HepG2 (cell line): ENCODE results near the gene ATG7. TPM values are rescaled to one million over a fixed set of nuclear protein-coding genes. Genes with fewer than 3 reads are reported as not detected.

Experiments used
- ATAC-seq: fragments of 200-7000 bp; cut with Tn5 transposase; 3 replicates; pipeline ENCODE4 v1.9.1; 2020; ENCODE audit warnings: mild to moderate bottlenecking, moderate library complexity
- BruUV-seq: library from RNA; stranded (reverse); fragments of 400-500 nt; replicated peaks from 2 replicates; lab custom pipeline; 2021; lab: Mats Ljungman, UMichigan
- CTCF ChIA-PET: fragments of 300-600 bp; formaldehyde crosslinking; extraction: SDS; loops from one replicate; lab custom pipeline; 2021; ENCODE audit warnings: low total read pairs, inconsistent platforms, low intra/inter-chr PET ratio; lab: Yijun Ruan, JAX
- POLR2A ChIA-PET: fragments of 350-600 bp; sonication (Branson Sonifier 250); formaldehyde crosslinking; loops from one replicate; lab custom pipeline; 2020; ENCODE audit warnings: antibody characterized with exemption, inconsistent platforms; lab: Yijun Ruan, JAX
- DNase-seq: peaks from one replicate; pipeline ENCODE4 v3.0.0-alpha.2; 2015; ENCODE audit warnings: low spot score
- FAIRE-seq: peaks from 3 replicates; lab custom pipeline; 2011; peaks lifted over from hg19 to GRCh38; lab: Jason Lieb, UNC
- H2AFZ ChIP-seq: one replicate; pipeline ENCODE4 v1.6.1; 2011; ENCODE audit warnings: low read length, inconsistent platforms
- H3K27ac ChIP-seq: fragments of 300-600 bp; 3 replicates; pipeline ENCODE4 v1.8.0; 2011; ENCODE audit warnings: mixed run types, mild to moderate bottlenecking, mixed read lengths, low read length, inconsistent platforms; ENCODE audit not compliant: insufficient read depth; ENCODE audit errors: extremely low read length
- H3K27me3 ChIP-seq, 2 experiments: fragments of 200-600 bp in 1 of 2; 2 replicates in 1 of 2; 3 replicates in 1 of 2; pipeline versions ENCODE4 v1.6.0 to v1.8.0; 2011; ENCODE audit warnings: low read length in 2 of 2, mild to moderate bottlenecking in 2 of 2, moderate library complexity in 2 of 2, inconsistent platforms in 1 of 2; ENCODE audit not compliant: insufficient read depth in 2 of 2, control insufficient read depth in 1 of 2
- H3K36me3 ChIP-seq, 2 experiments: fragments of 200-600 bp in 1 of 2; replicated peaks in 1 of 2; 2 replicates in 1 of 2; 3 replicates in 1 of 2; pipeline versions ENCODE4 v1.5.1 to v1.8.0; 2011; ENCODE audit warnings: low read length in 2 of 2, inconsistent platforms in 1 of 2; ENCODE audit not compliant: insufficient read depth in 2 of 2, control insufficient read depth in 1 of 2
- H3K4me1 ChIP-seq: 2 replicates; pipeline ENCODE4 v1.5.1; 2012; ENCODE audit warnings: low read length, inconsistent platforms; ENCODE audit not compliant: insufficient read depth
- H3K4me2 ChIP-seq: 2 replicates; pipeline ENCODE4 v1.6.0; 2011; ENCODE audit warnings: low read depth, low read length, inconsistent platforms
- H3K4me3 ChIP-seq, 3 experiments: fragments of 200-600 bp in 1 of 3; sonication (generic), shearing (Covaris generic) in 1 of 3; replicated peaks in 1 of 3; 2 replicates each; pipeline ENCODE4 v1.5.1; 2011 to 2016; ENCODE audit warnings: low read length in 3 of 3, inconsistent platforms in 2 of 3, low read depth in 2 of 3, mild to moderate bottlenecking in 2 of 3, control low read depth in 1 of 3, mixed read lengths in 1 of 3; ENCODE audit not compliant: insufficient read depth in 1 of 3
- H3K79me2 ChIP-seq: one replicate; pipeline ENCODE4 v1.6.1; 2011; ENCODE audit warnings: low read length, inconsistent platforms; ENCODE audit not compliant: insufficient read depth
- H3K9ac ChIP-seq: 2 replicates; pipeline ENCODE4 v1.6.0; 2011; ENCODE audit warnings: mild to moderate bottlenecking, low read depth, low read length, inconsistent platforms; ENCODE audit not compliant: insufficient read depth
- H3K9me3 ChIP-seq: 2 replicates; pipeline ENCODE4 v1.5.1; 2012; ENCODE audit warnings: mild to moderate bottlenecking, low read length
- H4K20me1 ChIP-seq: 2 replicates; pipeline ENCODE4 v1.6.0; 2011; ENCODE audit warnings: inconsistent platforms, mild to moderate bottlenecking, low read length, moderate library complexity; ENCODE audit not compliant: insufficient read depth
- GATAD1 ChIP-seq: IDR thresholded peaks from 2 replicates; pipeline ENCODE4 v1.6.1; 2016; ENCODE audit warnings: missing genetic modification reagents, missing compliant biosample characterization
- HOXA5 ChIP-seq: sonication (generic); formaldehyde crosslinking; IDR thresholded peaks from 2 replicates; pipeline ENCODE4 v1.4.0; 2020; ENCODE audit warnings: missing genetic modification reagents
- JDP2 ChIP-seq: sonication (generic); formaldehyde crosslinking; IDR thresholded peaks from 2 replicates; pipeline ENCODE4 v1.8.1; 2022; ENCODE audit warnings: missing genetic modification reagents, borderline replicate concordance
- KLF13 ChIP-seq: sonication (generic); formaldehyde crosslinking; IDR thresholded peaks from 2 replicates; pipeline ENCODE4 v1.4.0; 2020; ENCODE audit warnings: mild to moderate bottlenecking, missing genetic modification reagents
- MBD4 ChIP-seq: IDR thresholded peaks from 2 replicates; pipeline ENCODE4 v1.6.1; 2012; ENCODE audit warnings: low read length, inconsistent platforms, borderline replicate concordance
- RBFOX2 ChIP-seq: fragments of 200-400 bp; formaldehyde crosslinking; IDR thresholded peaks from 2 replicates; pipeline ENCODE4 v1.6.1; 2017; ENCODE audit warnings: low read depth, mild to moderate bottlenecking, low read length
- ZMAT3 ChIP-seq: sonication (generic); formaldehyde crosslinking; conservative IDR thresholded peaks from 2 replicates; pipeline ENCODE4 v1.7.0; 2021; ENCODE audit warnings: missing genetic modification reagents
- ZNF124 ChIP-seq: sonication (generic); formaldehyde crosslinking; IDR thresholded peaks from 2 replicates; pipeline ENCODE4 v1.4.0; 2020; ENCODE audit warnings: missing genetic modification reagents
- ZNF382 ChIP-seq: sonication (generic); formaldehyde crosslinking; IDR thresholded peaks from 2 replicates; pipeline ENCODE4 v1.5.0; 2020; ENCODE audit warnings: missing genetic modification reagents, mild to moderate bottlenecking, borderline replicate concordance
- ZNF441 ChIP-seq: sonication (generic); formaldehyde crosslinking; IDR thresholded peaks from 2 replicates; pipeline ENCODE4 v1.7.0; 2021; ENCODE audit warnings: missing genetic modification reagents, borderline replicate concordance
- ZNF589 ChIP-seq: sonication (generic); formaldehyde crosslinking; conservative IDR thresholded peaks from 2 replicates; pipeline ENCODE4 v1.8.0; 2022; ENCODE audit warnings: mild to moderate bottlenecking, moderate library complexity, missing genetic modification reagents
- ZNF616 ChIP-seq: sonication (generic); formaldehyde crosslinking; IDR thresholded peaks from 2 replicates; pipeline ENCODE4 v1.5.0; 2020; ENCODE audit warnings: low read depth, mild to moderate bottlenecking, missing genetic modification reagents
- WGBS: methylation state at CpG from one replicate; pipeline ENCODE4 v1.1.6; 2017; ENCODE audit warnings: low lambda C conversion rate; 5-methylcytosine and 5-hydroxymethylcytosine counted together
- in situ Hi-C: cut with HindIII; loops from 2 replicates; pipeline ENCODE4 v1.10.0; 2017; ENCODE audit warnings: low pct_unique_long_range_greater_than_20kb; ENCODE audit not compliant: extremely low pct_ligation_motif_present
- intact Hi-C: fragments of 100-400 bp; cut with micrococcal nuclease; formaldehyde crosslinking; loops from one replicate; pipeline ENCODE4 v1.10.0; 2022; ENCODE audit not compliant: unreplicated experiment
- polyA plus RNA-seq, 8 experiments: library from polyadenylated mRNA; depleted of rRNA in 3 of 8; stranded (reverse) in 7 of 8; unstranded in 1 of 8; fragments of >200 nt; fragmentation: Illumina TruSeq in 4 of 8; extraction: Trizol in 4 of 8; gene quantifications; 2 replicates each; pipeline versions ENCODE4 v1.2.1 to v1.2.3, GENCODE V29; 2011 to 2016; ENCODE audit warnings: low read depth in 4 of 8, missing spikeins in 1 of 8, mixed read lengths in 1 of 8; ENCODE audit not compliant: insufficient read depth in 1 of 8
- total RNA-seq, 5 experiments: library from RNA; depleted of rRNA; stranded (reverse); fragments of >200 nt; fragmentation: Illumina TruSeq; extraction: Trizol; gene quantifications; 2 replicates each; pipeline ENCODE4 v1.2.3, GENCODE V29; 2016; ENCODE audit warnings: low read depth in 1 of 5
- TF ChIP-seq, protein P1 (sequence below): sonication (generic); formaldehyde crosslinking; IDR thresholded peaks from 2 replicates; pipeline ENCODE4 v1.4.0; 2020; ENCODE audit warnings: mild to moderate bottlenecking, missing genetic modification reagents
- TF ChIP-seq, protein P2 (sequence below): sonication (generic); formaldehyde crosslinking; IDR thresholded peaks from 2 replicates; pipeline ENCODE4 v1.8.1; 2023; ENCODE audit warnings: mild to moderate bottlenecking, missing genetic modification reagents, borderline replicate concordance
- TF ChIP-seq, protein P3 (sequence below): sonication (generic); formaldehyde crosslinking; IDR thresholded peaks from 2 replicates; pipeline ENCODE4 v1.4.0; 2020; ENCODE audit warnings: mild to moderate bottlenecking, missing genetic modification reagents

The ATG7 gene
- total and polyA plus RNA-seq, 2 of the 13 experiments (the other 11 are each of a cell fraction or from before 2014, with no cell fraction given) = 7.8 to 22.1 TPM

GRCh38 chr3:11589706-11590105 lies 317.5 kb downstream of the ATG7 start:
- FAIRE-seq = no peak
- ChIA-PET CTCF (no interaction called here), POLR2A (interaction anchor here (1.8 kb wide), 1 partner anchor 31 kb away, joined by 4 read pairs; no protein-coding TSS in a partner anchor)
- no peak overlapping the region for H3K27ac ChIP-seq
- H3K4me3 ChIP-seq = no peak overlapping the region
- H4K20me1 ChIP-seq = peaks cover 31% of the 10 kb centered on the region
- H3K4me1 ChIP-seq = peaks cover 76% of the 10 kb centered on the region
- 90% methylated on average over 11 of the region's 11 CpGs for WGBS
- no peaks in the 10 kb centered on the region for H3K9me3 ChIP-seq
- in situ Hi-C loops (loop anchor here (5.0 kb wide), 1 partner anchor 53 kb away; the partner anchor contains the start of gene VGLL4), intact Hi-C loops (no loop called here)
- peaks cover 15 to 38% of the 10 kb centered on the region in 2 experiments for H3K36me3 ChIP-seq
- no peak overlapping the region for H2AFZ ChIP-seq
- no peak overlapping the region for H3K4me2 ChIP-seq
- TF ChIP-seq ZMAT3 (CRISPR knock-in tag) (no peak), HOXA5 (CRISPR knock-in tag) (no peak), KLF13 (CRISPR knock-in tag) (no peak), ZNF441 (CRISPR knock-in tag) (no peak), ZNF382 (CRISPR knock-in tag) (no peak), ZNF124 (no peak), RBFOX2 (no peak), ZNF589 (CRISPR knock-in tag) (no peak), ZNF616 (CRISPR knock-in tag) (no peak), MBD4 (no peak), JDP2 (CRISPR knock-in tag) (no peak), GATAD1 (no peak)
- TF ChIP-seq, protein P1, sequence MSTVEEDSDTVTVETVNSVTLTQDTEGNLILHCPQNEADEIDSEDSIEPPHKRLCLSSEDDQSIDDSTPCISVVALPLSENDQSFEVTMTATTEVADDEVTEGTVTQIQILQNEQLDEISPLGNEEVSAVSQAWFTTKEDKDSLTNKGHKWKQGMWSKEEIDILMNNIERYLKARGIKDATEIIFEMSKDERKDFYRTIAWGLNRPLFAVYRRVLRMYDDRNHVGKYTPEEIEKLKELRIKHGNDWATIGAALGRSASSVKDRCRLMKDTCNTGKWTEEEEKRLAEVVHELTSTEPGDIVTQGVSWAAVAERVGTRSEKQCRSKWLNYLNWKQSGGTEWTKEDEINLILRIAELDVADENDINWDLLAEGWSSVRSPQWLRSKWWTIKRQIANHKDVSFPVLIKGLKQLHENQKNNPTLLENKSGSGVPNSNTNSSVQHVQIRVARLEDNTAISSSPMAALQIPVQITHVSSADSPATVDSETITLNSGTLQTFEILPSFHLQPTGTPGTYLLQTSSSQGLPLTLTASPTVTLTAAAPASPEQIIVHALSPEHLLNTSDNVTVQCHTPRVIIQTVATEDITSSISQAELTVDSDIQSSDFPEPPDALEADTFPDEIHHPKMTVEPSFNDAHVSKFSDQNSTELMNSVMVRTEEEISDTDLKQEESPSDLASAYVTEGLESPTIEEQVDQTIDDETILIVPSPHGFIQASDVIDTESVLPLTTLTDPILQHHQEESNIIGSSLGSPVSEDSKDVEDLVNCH (CRISPR knock-in tag) = no peak
- TF ChIP-seq, protein P2, sequence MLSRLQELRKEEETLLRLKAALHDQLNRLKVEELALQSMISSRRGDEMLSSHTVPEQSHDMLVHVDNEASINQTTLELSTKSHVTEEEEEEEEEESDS (CRISPR knock-in tag) = no peak
- TF ChIP-seq, protein P3, sequence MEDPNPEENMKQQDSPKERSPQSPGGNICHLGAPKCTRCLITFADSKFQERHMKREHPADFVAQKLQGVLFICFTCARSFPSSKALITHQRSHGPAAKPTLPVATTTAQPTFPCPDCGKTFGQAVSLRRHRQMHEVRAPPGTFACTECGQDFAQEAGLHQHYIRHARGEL = no peak
- no peak overlapping the region for H3K9ac ChIP-seq
- no TSS peak for BruUV-seq
- H3K27me3 ChIP-seq = no peaks in the 10 kb centered on the region
- DNase-seq = no peak
- no peak for ATAC-seq
- peaks cover 99% of the 10 kb centered on the region for H3K79me2 ChIP-seq
